HepG2 (cell line): ENCODE measurements around the gene ST8SIA3.

ENCODE experiments used
- ARNT2 ChIP-seq: sonication (generic); formaldehyde crosslinking; IDR thresholded peaks from 2 replicates; pipeline ENCODE4 v1.8.0; 2022; ENCODE audit warnings: mild to moderate bottlenecking, low read depth, missing genetic modification reagents, moderate library complexity
- ATF3 ChIP-seq: sonication (generic); formaldehyde crosslinking; IDR thresholded peaks from 2 replicates; pipeline ENCODE4 v1.4.0; 2020; ENCODE audit warnings: missing genetic modification reagents
- CHD2 ChIP-seq: IDR thresholded peaks from 2 replicates; pipeline ENCODE4 v1.6.1; 2011; ENCODE audit warnings: low read depth, low read length, improper control_type of control experiment
- CTCF ChIP-seq: sonication (generic); formaldehyde crosslinking; IDR thresholded peaks from 2 replicates; pipeline ENCODE4 v1.5.0; 2020; ENCODE audit warnings: mild to moderate bottlenecking, missing genetic modification reagents, moderate library complexity
- KDM1A ChIP-seq: IDR thresholded peaks from 2 replicates; pipeline ENCODE4 v1.6.1; 2016; ENCODE audit warnings: missing compliant biosample characterization
- LCORL ChIP-seq, 2 experiments: fragments of 450-650 bp in 1 of 2; sonication (generic) in 1 of 2; formaldehyde crosslinking in 1 of 2; IDR thresholded peaks; 2 replicates each; pipeline versions ENCODE4 v1.5.0 to v1.6.1; 2017 to 2020; ENCODE audit warnings: antibody characterized with exemption in 1 of 2, missing genetic modification reagents in 1 of 2
- POLR2AphosphoS5 ChIP-seq: IDR thresholded peaks from 2 replicates; pipeline ENCODE4 v1.6.1; 2012; ENCODE audit warnings: low read depth, low read length
- POLR2G ChIP-seq: fragments of 200-400 bp; formaldehyde crosslinking; IDR thresholded peaks from 2 replicates; pipeline ENCODE4 v1.6.1; 2018; ENCODE audit warnings: mild to moderate bottlenecking, low read depth, low read length, moderate library complexity
- TAF15 ChIP-seq: fragments of 200-400 bp; formaldehyde crosslinking; IDR thresholded peaks from one replicate; pipeline ENCODE4 v1.6.1; 2018; ENCODE audit warnings: mild to moderate bottlenecking, low read depth, low read length; ENCODE audit not compliant: poor library complexity, severe bottlenecking
- ZNF263 ChIP-seq: sonication (generic); formaldehyde crosslinking; IDR thresholded peaks from 2 replicates; pipeline ENCODE4 v1.4.0; 2020; ENCODE audit warnings: missing genetic modification reagents
- ZNF512 ChIP-seq: sonication (generic); formaldehyde crosslinking; IDR thresholded peaks from 2 replicates; pipeline ENCODE4 v1.4.0; 2020; ENCODE audit warnings: mild to moderate bottlenecking, missing genetic modification reagents

- TF ChIP-seq POLR2G (no peak), LCORL (IDR thresholded peaks at IDR 0.05) (no peak), LCORL (CRISPR knock-in tag; IDR thresholded peaks at IDR 0.05) (no peak), ZNF512 (CRISPR knock-in tag) (no peak), KDM1A (no peak), CHD2 (no peak), TAF15 (no peak), ZNF263 (CRISPR knock-in tag) (no peak), ATF3 (CRISPR knock-in tag) (no peak), CTCF (CRISPR knock-in tag) (no peak), ARNT2 (CRISPR knock-in tag) (no peak), POLR2AphosphoS5 (no peak)
Observed at GRCh38 chr18:57325491-57326166, 26.7 kb upstream of the ST8SIA3 start.
